Panc1 (cell line): ENCODE measurements around the gene C1QL2. TPM values are rescaled to one million over a fixed set of nuclear protein-coding genes. Genes with fewer than 3 reads are reported as not detected.

Experiments
- ATAC-seq: fragments of 200-7000 bp; cut with Tn5 transposase; 2 replicates; pipeline ENCODE4 v1.9.1; 2020; ENCODE audit warnings: mild to moderate bottlenecking, moderate library complexity
- BruUV-seq: library from RNA; stranded (reverse); fragments of 400-500 nt; replicated peaks from 2 replicates; lab custom pipeline; 2021; lab: Mats Ljungman, UMichigan
- CTCF ChIA-PET: fragments of 300-600 bp; sonication (Branson Sonifier 250); formaldehyde crosslinking; loops from one replicate; lab custom pipeline; 2022; ENCODE audit warnings: antibody characterized with exemption; lab: Charles Lee
- POLR2A ChIA-PET: fragments of 300-600 bp; sonication (Branson Sonifier 250); formaldehyde crosslinking; loops from one replicate; lab custom pipeline; 2022; ENCODE audit warnings: antibody characterized with exemption; lab: Charles Lee
- DNase-seq: peaks from one replicate; pipeline ENCODE4 v3.0.0-alpha.2; 2010; ENCODE audit warnings: low read depth, low spot score
- H3K27ac ChIP-seq: 2 replicates; pipeline ENCODE4 v1.5.1; 2011; ENCODE audit warnings: mild to moderate bottlenecking, low read length, inconsistent platforms
- H3K27me3 ChIP-seq: fragments of 200-500 bp; sonication (Bioruptor generic); 2 replicates; pipeline ENCODE4 v1.6.0; 2014; ENCODE audit warnings: low read length, inconsistent platforms; ENCODE audit not compliant: control insufficient read depth, insufficient read depth
- H3K36me3 ChIP-seq: fragments of 200-500 bp; sonication (Bioruptor generic); 2 replicates; pipeline ENCODE4 v1.5.1; 2014; ENCODE audit warnings: inconsistent platforms, mild to moderate bottlenecking, low read length, moderate library complexity; ENCODE audit not compliant: control insufficient read depth, insufficient read depth
- H3K4me1 ChIP-seq: 2 replicates; pipeline ENCODE4 v1.5.1; 2011; ENCODE audit warnings: inconsistent platforms, mild to moderate bottlenecking, low read length, moderate library complexity; ENCODE audit not compliant: control insufficient read depth, insufficient read depth
- H3K4me3 ChIP-seq, 2 experiments: 2 replicates each; pipeline ENCODE4 v1.5.1; 2011 to 2012; ENCODE audit warnings: low read depth in 2 of 2, low read length in 2 of 2, mild to moderate bottlenecking in 2 of 2, inconsistent platforms in 1 of 2, moderate library complexity in 1 of 2
- H3K9me3 ChIP-seq: fragments of 200-500 bp; sonication (Bioruptor generic); 2 replicates; pipeline ENCODE4 v1.5.1; 2014; ENCODE audit warnings: low read depth, mild to moderate bottlenecking, inconsistent platforms, low read length, moderate library complexity; ENCODE audit not compliant: control insufficient read depth, insufficient read depth
- POLR2AphosphoS5 ChIP-seq: IDR thresholded peaks from 2 replicates; pipeline ENCODE4 v1.6.1; 2012; ENCODE audit warnings: mild to moderate bottlenecking, low read depth, low read length, moderate library complexity
- SIN3A ChIP-seq: IDR thresholded peaks from 2 replicates; pipeline ENCODE4 v1.6.1; 2012; ENCODE audit warnings: low read depth, mild to moderate bottlenecking, low read length, moderate library complexity, borderline replicate concordance; ENCODE audit not compliant: insufficient read depth
- TCF7L2 ChIP-seq: IDR thresholded peaks from 2 replicates; pipeline ENCODE4 v1.6.1; 2011; ENCODE audit warnings: mild to moderate bottlenecking, low read depth, low read length, inconsistent platforms
- in situ Hi-C: cut with HindIII; loops from 2 replicates; pipeline ENCODE4 v1.10.0; 2016; ENCODE audit warnings: low sequenced_read_pairs, low pct_unique_long_range_greater_than_20kb
- intact Hi-C: fragments of 100-400 bp; cut with micrococcal nuclease; formaldehyde crosslinking; loops from one replicate; pipeline ENCODE4 v1.10.0; 2022; ENCODE audit not compliant: unreplicated experiment
- total RNA-seq: library from RNA; stranded (reverse); gene quantifications from one replicate; pipeline ENCODE4 v1.2.1, GENCODE V29; 2021; ENCODE audit not compliant: unreplicated experiment
- TF ChIP-seq, protein P1 (sequence below): fragments of 450-650 bp; IDR thresholded peaks from 2 replicates; pipeline ENCODE4 v1.5.1; 2017; ENCODE audit warnings: mild to moderate bottlenecking
- TF ChIP-seq, protein P2 (sequence below), 2 experiments: IDR thresholded peaks; 2 replicates each; pipeline ENCODE4 v1.6.1; 2011 to 2012; ENCODE audit warnings: low read depth in 2 of 2, control low read depth in 1 of 2, low read length in 1 of 2, mild to moderate bottlenecking in 1 of 2, moderate library complexity in 1 of 2; ENCODE audit not compliant: insufficient read depth in 1 of 2

The C1QL2 gene
- total RNA-seq, 1 experiment from 2014 or later: not detected

DNA sequence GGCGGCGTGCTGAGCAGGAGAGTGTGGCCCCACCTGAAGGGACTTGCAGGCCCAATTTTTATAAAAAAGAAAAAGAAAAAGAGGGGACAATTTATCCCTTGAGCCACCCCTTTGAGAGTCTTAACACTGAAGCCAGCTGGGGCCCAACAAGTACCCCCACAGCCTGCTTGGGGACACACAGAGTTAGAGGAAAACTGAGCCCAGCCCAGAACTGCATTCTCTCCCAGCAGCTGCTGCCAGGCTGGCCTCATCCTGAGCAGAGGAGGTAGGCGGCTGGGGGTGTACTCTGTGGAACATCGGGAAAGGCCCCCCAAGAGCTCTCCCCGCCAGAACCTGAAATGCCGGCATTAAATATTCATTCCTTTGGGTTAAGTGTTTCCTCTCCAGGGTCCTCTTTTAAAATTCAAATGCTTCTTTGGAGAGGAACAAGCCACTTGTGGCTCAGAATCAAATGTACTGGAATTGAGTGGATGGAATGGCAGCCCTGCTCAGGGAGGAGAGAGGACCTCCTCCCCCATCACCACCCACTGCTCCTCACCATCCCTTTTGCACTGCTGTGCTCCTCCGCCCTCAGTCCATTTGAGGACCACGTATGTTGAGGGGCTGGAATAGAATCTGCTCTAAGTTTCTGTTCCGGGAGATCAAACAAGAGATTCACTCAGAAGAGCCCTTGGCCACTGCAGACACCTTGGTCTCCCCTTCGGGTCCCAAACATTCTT, 45.6 kb downstream of the C1QL2 start:
- POLR2A ChIA-PET: no interaction called here
- in situ Hi-C loops: no loop called here

DNA sequence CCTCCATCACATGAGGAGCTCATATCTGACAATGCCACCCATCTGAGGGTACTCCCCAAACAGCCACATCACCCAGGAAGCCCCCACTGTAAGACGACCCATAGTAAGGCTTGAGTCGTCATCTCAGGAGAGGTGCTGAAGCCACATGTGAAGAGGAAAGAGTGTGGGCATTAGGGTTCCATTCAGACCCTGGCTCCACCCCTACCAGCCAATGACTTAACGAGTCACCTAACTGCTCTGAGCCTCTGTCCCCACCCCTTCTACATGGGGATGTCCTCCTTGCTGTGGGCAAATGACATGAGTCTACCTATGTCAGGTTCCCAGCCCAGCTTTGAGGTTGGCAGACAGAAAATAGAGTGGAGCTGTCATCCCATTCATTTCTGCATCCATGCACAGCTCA, 46.3 kb downstream of the C1QL2 start:
- Histone ChIP-seq H3K9me3 (peaks cover 3% of the 10 kb centered on the region; the same call in 1 of the 2 replicates), H3K27me3 (peaks cover 3% of the 10 kb centered on the region), H3K4me1 (no peaks in the 10 kb centered on the region), H3K27ac (no peak overlapping the region), H3K36me3 (no peaks in the 10 kb centered on the region), H3K4me3 (no peak overlapping the region)
- TF ChIP-seq, protein P1, sequence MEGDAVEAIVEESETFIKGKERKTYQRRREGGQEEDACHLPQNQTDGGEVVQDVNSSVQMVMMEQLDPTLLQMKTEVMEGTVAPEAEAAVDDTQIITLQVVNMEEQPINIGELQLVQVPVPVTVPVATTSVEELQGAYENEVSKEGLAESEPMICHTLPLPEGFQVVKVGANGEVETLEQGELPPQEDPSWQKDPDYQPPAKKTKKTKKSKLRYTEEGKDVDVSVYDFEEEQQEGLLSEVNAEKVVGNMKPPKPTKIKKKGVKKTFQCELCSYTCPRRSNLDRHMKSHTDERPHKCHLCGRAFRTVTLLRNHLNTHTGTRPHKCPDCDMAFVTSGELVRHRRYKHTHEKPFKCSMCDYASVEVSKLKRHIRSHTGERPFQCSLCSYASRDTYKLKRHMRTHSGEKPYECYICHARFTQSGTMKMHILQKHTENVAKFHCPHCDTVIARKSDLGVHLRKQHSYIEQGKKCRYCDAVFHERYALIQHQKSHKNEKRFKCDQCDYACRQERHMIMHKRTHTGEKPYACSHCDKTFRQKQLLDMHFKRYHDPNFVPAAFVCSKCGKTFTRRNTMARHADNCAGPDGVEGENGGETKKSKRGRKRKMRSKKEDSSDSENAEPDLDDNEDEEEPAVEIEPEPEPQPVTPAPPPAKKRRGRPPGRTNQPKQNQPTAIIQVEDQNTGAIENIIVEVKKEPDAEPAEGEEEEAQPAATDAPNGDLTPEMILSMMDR: no peak
- TF ChIP-seq SIN3A: no peak
- ChIA-PET POLR2A (no interaction called here), CTCF (interaction anchor here (0.5 kb wide), 1 partner anchor 15 kb away, joined by 10 read pairs; no protein-coding TSS in a partner anchor)
- ATAC-seq: no peak
- in situ Hi-C loops (no loop called here), intact Hi-C loops (no loop called here)
- no TSS peak for BruUV-seq
- DNase-seq: no peak

More for the DNA sequence above, 45.6 kb downstream of the C1QL2 start:
- H3K4me1 ChIP-seq: no peaks in the 10 kb centered on the region
- H3K27ac ChIP-seq: no peak overlapping the region
- H3K36me3 ChIP-seq: no peaks in the 10 kb centered on the region
- BruUV-seq: no TSS peak
- CTCF ChIA-PET: interaction anchor here (0.5 kb wide), 1 partner anchor 14 kb away, joined by 10 read pairs; no protein-coding TSS in a partner anchor
- intact Hi-C loops: no loop called here
- TF ChIP-seq, protein P2, sequence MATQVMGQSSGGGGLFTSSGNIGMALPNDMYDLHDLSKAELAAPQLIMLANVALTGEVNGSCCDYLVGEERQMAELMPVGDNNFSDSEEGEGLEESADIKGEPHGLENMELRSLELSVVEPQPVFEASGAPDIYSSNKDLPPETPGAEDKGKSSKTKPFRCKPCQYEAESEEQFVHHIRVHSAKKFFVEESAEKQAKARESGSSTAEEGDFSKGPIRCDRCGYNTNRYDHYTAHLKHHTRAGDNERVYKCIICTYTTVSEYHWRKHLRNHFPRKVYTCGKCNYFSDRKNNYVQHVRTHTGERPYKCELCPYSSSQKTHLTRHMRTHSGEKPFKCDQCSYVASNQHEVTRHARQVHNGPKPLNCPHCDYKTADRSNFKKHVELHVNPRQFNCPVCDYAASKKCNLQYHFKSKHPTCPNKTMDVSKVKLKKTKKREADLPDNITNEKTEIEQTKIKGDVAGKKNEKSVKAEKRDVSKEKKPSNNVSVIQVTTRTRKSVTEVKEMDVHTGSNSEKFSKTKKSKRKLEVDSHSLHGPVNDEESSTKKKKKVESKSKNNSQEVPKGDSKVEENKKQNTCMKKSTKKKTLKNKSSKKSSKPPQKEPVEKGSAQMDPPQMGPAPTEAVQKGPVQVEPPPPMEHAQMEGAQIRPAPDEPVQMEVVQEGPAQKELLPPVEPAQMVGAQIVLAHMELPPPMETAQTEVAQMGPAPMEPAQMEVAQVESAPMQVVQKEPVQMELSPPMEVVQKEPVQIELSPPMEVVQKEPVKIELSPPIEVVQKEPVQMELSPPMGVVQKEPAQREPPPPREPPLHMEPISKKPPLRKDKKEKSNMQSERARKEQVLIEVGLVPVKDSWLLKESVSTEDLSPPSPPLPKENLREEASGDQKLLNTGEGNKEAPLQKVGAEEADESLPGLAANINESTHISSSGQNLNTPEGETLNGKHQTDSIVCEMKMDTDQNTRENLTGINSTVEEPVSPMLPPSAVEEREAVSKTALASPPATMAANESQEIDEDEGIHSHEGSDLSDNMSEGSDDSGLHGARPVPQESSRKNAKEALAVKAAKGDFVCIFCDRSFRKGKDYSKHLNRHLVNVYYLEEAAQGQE (IDR thresholded peaks at IDR 0.05; ENCODE audit: insufficient read depth in 1 of 2, low read depth in 2 of 2, low read length in 1 of 2): no peak
- TF ChIP-seq SIN3A: no peak
- TF ChIP-seq, protein P1: no peak
- TF ChIP-seq POLR2AphosphoS5: no peak
- no peak for TF ChIP-seq TCF7L2
- H3K27me3 ChIP-seq: peaks cover 3% of the 10 kb centered on the region
- DNase-seq (no peak), ATAC-seq (no peak)
- peaks cover 3% of the 10 kb centered on the region; the same call in 1 of the 2 replicates for H3K9me3 ChIP-seq
- H3K4me3 ChIP-seq: no peak overlapping the region
